K562 (cell line): Measurements from ENCODE around the gene AUNIP. TPM values are rescaled to one million over a fixed set of nuclear protein-coding genes. Genes with fewer than 3 reads are reported as not detected.

Experiments used
- JUND ChIP-seq, 2 experiments: IDR thresholded peaks; 2 replicates in 1 of 2; 3 replicates in 1 of 2; pipeline ENCODE4 v1.6.1; 2011; ENCODE audit warnings: borderline replicate concordance in 2 of 2, low read depth in 2 of 2, low read length in 2 of 2, improper control_type of control experiment in 1 of 2, missing biosample characterization in 1 of 2, missing genetic modification characterization in 1 of 2, missing genetic modification reagents in 1 of 2
- NR4A1 ChIP-seq, 2 experiments: fragments of 250-450 bp in 1 of 2; fragments of 450-650 bp in 1 of 2; sonication (Bioruptor Pico) in 1 of 2; IDR thresholded peaks; 2 replicates each; pipeline versions ENCODE4 v1.4.0 to v1.6.1; 2016 to 2020; ENCODE audit warnings: mild to moderate bottlenecking in 2 of 2, missing compliant biosample characterization in 1 of 2, missing genetic modification characterization in 1 of 2, moderate library complexity in 1 of 2
- OTX1 ChIP-seq: fragments of 450-650 bp; formaldehyde crosslinking; IDR thresholded peaks from 2 replicates; pipeline ENCODE4 v1.4.0; 2022; ENCODE audit warnings: mild to moderate bottlenecking
- SIRT6 ChIP-seq: IDR thresholded peaks from one replicate; pipeline ENCODE4 v1.6.1; 2012; ENCODE audit warnings: low read depth, mild to moderate bottlenecking, control low read depth, inconsistent platforms, low read length, moderate library complexity
- SMC3 ChIP-seq: conservative IDR thresholded peaks from 2 replicates; pipeline ENCODE4 v1.6.1; 2011; ENCODE audit warnings: low read depth, low read length, improper control_type of control experiment; ENCODE audit not compliant: insufficient read depth
- SOX6 ChIP-seq: fragments of 450-650 bp; IDR thresholded peaks from 2 replicates; pipeline ENCODE4 v1.6.1; 2014; ENCODE audit warnings: mild to moderate bottlenecking
- ZZZ3 ChIP-seq: fragments of 450-650 bp; IDR thresholded peaks from 2 replicates; pipeline ENCODE4 v1.6.1; 2016; ENCODE audit warnings: antibody characterized with exemption, mild to moderate bottlenecking, moderate library complexity
- polyA plus RNA-seq, 8 experiments: library from polyadenylated mRNA; depleted of rRNA in 4 of 8; stranded (reverse) in 5 of 8; unstranded in 3 of 8; fragments of >200 nt; fragmentation: Nextera tagmentation in 2 of 8; fragmentation: Illumina TruSeq in 1 of 8; extraction: Ambion mirVana in 2 of 8; extraction: Trizol in 1 of 8; gene quantifications; 2 replicates each; pipeline versions ENCODE4 v1.2.1 to v1.2.3, GENCODE V29; 2011 to 2014; ENCODE audit warnings: inconsistent platforms in 1 of 8, missing spikeins in 1 of 8
- total RNA-seq, 7 experiments: library from RNA; depleted of rRNA in 6 of 7; stranded (reverse); fragments of >200 nt in 6 of 7; fragmentation: Illumina TruSeq in 2 of 7; extraction: Trizol in 2 of 7; gene quantifications; 2 replicates each; pipeline versions ENCODE4 v1.2.1 to v1.2.3, GENCODE V29; 2011 to 2021; ENCODE audit warnings: low replicate concordance in 1 of 7
- TF ChIP-seq, protein P1 (sequence below): fragments of 450-650 bp; formaldehyde crosslinking; IDR thresholded peaks from 2 replicates; pipeline ENCODE4 v1.4.0; 2022; ENCODE audit warnings: mild to moderate bottlenecking, moderate library complexity
- TF ChIP-seq, protein P2 (sequence below): fragments of 250-450 bp; sonication (Bioruptor Pico); IDR thresholded peaks from 2 replicates; pipeline ENCODE4 v1.4.0; 2020; ENCODE audit warnings: mild to moderate bottlenecking, moderate library complexity, borderline replicate concordance
- TF ChIP-seq, protein P3 (sequence below): fragments of 450-650 bp; IDR thresholded peaks from 2 replicates; pipeline ENCODE4 v1.6.1; 2016; ENCODE audit warnings: missing biosample characterization, missing genetic modification characterization
- TF ChIP-seq, protein P4 (sequence below): fragments of 250-450 bp; sonication (Bioruptor Pico); IDR thresholded peaks from 2 replicates; pipeline ENCODE4 v1.5.1; 2021; ENCODE audit warnings: mild to moderate bottlenecking

Gene AUNIP
- total and polyA plus RNA-seq, 9 of the 15 experiments (the other 6 are each of a cell fraction or from before 2014, with no cell fraction given) = 12.1 to 53.8 (median 47.1) TPM

DNA sequence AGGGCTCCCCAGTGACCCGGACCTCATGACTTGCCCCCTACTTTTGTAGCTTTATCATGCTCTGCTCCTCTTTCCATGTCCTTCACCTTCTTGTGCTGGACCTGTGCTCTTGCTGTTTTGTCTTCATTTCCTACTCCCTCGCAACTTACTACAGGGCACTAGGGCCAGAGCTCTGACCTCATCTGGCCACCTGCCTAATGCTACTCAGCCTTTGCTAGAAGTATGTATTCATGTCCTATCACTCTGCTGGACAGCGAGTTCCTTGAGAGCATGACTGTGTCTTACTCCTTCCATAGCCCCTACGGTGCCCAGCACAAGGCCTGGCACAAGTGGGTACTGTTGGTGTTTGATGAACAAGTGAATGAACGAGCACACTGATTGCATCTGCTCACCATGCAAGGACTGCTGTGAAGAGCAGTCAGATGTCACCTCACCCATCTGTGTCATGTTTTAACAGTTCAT, 37.6 kb downstream of the AUNIP start (continued):
- no peak for TF ChIP-seq SOX6
- TF ChIP-seq NR4A1 (CRISPR knock-in tag; IDR thresholded peaks at IDR 0.05) = no peak
- TF ChIP-seq NR4A1 (tag; IDR thresholded peaks at IDR 0.05) = no peak
- peak; percentile 44; the same call in 1 of the 2 replicates for TF ChIP-seq OTX1
- TF ChIP-seq, protein P1, sequence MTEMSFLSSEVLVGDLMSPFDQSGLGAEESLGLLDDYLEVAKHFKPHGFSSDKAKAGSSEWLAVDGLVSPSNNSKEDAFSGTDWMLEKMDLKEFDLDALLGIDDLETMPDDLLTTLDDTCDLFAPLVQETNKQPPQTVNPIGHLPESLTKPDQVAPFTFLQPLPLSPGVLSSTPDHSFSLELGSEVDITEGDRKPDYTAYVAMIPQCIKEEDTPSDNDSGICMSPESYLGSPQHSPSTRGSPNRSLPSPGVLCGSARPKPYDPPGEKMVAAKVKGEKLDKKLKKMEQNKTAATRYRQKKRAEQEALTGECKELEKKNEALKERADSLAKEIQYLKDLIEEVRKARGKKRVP = no peak
- TF ChIP-seq, protein P2, sequence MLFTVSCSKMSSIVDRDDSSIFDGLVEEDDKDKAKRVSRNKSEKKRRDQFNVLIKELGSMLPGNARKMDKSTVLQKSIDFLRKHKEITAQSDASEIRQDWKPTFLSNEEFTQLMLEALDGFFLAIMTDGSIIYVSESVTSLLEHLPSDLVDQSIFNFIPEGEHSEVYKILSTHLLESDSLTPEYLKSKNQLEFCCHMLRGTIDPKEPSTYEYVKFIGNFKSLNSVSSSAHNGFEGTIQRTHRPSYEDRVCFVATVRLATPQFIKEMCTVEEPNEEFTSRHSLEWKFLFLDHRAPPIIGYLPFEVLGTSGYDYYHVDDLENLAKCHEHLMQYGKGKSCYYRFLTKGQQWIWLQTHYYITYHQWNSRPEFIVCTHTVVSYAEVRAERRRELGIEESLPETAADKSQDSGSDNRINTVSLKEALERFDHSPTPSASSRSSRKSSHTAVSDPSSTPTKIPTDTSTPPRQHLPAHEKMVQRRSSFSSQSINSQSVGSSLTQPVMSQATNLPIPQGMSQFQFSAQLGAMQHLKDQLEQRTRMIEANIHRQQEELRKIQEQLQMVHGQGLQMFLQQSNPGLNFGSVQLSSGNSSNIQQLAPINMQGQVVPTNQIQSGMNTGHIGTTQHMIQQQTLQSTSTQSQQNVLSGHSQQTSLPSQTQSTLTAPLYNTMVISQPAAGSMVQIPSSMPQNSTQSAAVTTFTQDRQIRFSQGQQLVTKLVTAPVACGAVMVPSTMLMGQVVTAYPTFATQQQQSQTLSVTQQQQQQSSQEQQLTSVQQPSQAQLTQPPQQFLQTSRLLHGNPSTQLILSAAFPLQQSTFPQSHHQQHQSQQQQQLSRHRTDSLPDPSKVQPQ = no peak
- TF ChIP-seq JUND (IDR thresholded peaks at IDR 0.05; ENCODE audit: borderline replicate concordance, low read depth, low read length) = no peak
- no peak for TF ChIP-seq JUND (tag; IDR thresholded peaks at IDR 0.05; ENCODE audit: borderline replicate concordance, low read depth, low read length)
- TF ChIP-seq, protein P3, sequence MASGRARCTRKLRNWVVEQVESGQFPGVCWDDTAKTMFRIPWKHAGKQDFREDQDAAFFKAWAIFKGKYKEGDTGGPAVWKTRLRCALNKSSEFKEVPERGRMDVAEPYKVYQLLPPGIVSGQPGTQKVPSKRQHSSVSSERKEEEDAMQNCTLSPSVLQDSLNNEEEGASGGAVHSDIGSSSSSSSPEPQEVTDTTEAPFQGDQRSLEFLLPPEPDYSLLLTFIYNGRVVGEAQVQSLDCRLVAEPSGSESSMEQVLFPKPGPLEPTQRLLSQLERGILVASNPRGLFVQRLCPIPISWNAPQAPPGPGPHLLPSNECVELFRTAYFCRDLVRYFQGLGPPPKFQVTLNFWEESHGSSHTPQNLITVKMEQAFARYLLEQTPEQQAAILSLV = no peak
- TF ChIP-seq, protein P4, sequence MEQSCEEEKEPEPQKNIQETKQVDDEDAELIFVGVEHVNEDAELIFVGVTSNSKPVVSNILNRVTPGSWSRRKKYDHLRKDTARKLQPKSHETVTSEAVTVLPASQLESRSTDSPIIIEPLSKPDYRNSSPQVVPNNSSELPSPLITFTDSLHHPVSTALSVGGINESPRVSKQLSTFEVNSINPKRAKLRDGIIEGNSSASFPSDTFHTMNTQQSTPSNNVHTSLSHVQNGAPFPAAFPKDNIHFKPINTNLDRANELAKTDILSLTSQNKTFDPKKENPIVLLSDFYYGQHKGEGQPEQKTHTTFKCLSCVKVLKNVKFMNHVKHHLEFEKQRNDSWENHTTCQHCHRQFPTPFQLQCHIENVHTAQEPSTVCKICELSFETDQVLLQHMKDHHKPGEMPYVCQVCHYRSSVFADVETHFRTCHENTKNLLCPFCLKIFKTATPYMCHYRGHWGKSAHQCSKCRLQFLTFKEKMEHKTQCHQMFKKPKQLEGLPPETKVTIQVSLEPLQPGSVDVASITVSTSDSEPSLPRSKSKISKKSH (CRISPR knock-in tag) = no peak
- TF ChIP-seq ZZZ3 = no peak
- no peak for TF ChIP-seq SIRT6
- TF ChIP-seq SMC3 = no peak
